NCI-H187 treated with DMSO at 0.1 percent for 48 hours (cell line): ENCODE results near the gene SLC25A53.
"Not testable (repeated sequence)": the region's sequence is repeated elsewhere in the genome, so short reads cannot be mapped to it uniquely, and the experiment has no call there.

Experiments used
- DNase-seq: peaks from one replicate; lab custom pipeline; 2025; lab: John Stamatoyannopoulos, UW

SLC25A53 gene

GRCh38 chrX:104075778-104076445, 80.9 kb downstream of the SLC25A53 start, which contains the start of gene TMSB15C:
Gene TMSB15C (minus strand): TSS chrX:104076236.
- not testable (repeated sequence) for DNase-seq

GRCh38 chrX:104062636-104063035, 94.2 kb downstream of the SLC25A53 start:
- not testable (repeated sequence) for DNase-seq

- DNase-seq: not testable (repeated sequence)
Observed at GRCh38 chrX:104054956-104055355, 101.9 kb downstream of the SLC25A53 start.
